Activated T-helper 1 cell treated with anti-CD3 and anti-CD28 coated beads, Interleukin-12 subunit alpha, Interleukin-12 subunit beta, Interleukin-2, Interleukin-4 antibody, amounts not matched to agents 30 ng/mL and 10 ng/mL and 1 ng/mL, durations not matched to agents 14 hours and 24 hours and 36 hours (primary cell): ENCODE measurements around the gene SHB. TPM values are rescaled to one million over a fixed set of nuclear protein-coding genes. Genes with fewer than 3 reads are reported as not detected.

ENCODE experiments used
- DNase-seq: peaks from one replicate; pipeline ENCODE4 v3.0.0; 2021; ENCODE audit warnings: low spot score
- H3K27ac Mint-ChIP-seq: one replicate; pipeline ENCODE4 v1.8.0; 2021; ENCODE audit warnings: mild to moderate bottlenecking, mixed read lengths
- H3K27me3 Mint-ChIP-seq: one replicate; pipeline ENCODE4 v1.8.0; 2022; ENCODE audit warnings: mild to moderate bottlenecking, moderate library complexity, mixed read lengths; ENCODE audit not compliant: insufficient read depth
- H3K36me3 Mint-ChIP-seq: one replicate; pipeline ENCODE4 v1.8.0; 2021; ENCODE audit warnings: low read depth, mixed read lengths
- H3K4me1 Mint-ChIP-seq: one replicate; pipeline ENCODE4 v1.8.0; 2021; ENCODE audit warnings: low read depth, mixed read lengths
- H3K4me3 Mint-ChIP-seq: one replicate; pipeline ENCODE4 v1.8.0; 2021; ENCODE audit warnings: mild to moderate bottlenecking, moderate library complexity, mixed read lengths
- H3K9me3 Mint-ChIP-seq: one replicate; pipeline ENCODE4 v1.8.0; 2021; ENCODE audit warnings: mixed read lengths
- intact Hi-C: fragments of 100-400 bp; cut with micrococcal nuclease; formaldehyde crosslinking; loops from one replicate; pipeline ENCODE4 v1.15.1; 2024
- total RNA-seq: library from RNA; stranded (reverse); gene quantifications from 2 replicates; pipeline ENCODE4 v1.2.3, GENCODE V29; 2022

Gene SHB
- total RNA-seq, 1 donor from 2014 or later = 1.7 TPM

GRCh38 chr9:38008168-38009034, 60.6 kb downstream of the SHB start:
- no peaks in the 10 kb centered on the region for H3K9me3 Mint-ChIP-seq
- H3K4me1 Mint-ChIP-seq = peaks cover 17% of the 10 kb centered on the region
- H3K36me3 Mint-ChIP-seq = no peaks in the 10 kb centered on the region
- H3K4me3 Mint-ChIP-seq = no peak overlapping the region
- no peaks in the 10 kb centered on the region for H3K27me3 Mint-ChIP-seq
- H3K27ac Mint-ChIP-seq = peak overlapping the region; percentile 69
- intact Hi-C loops = loop anchor here (2.0 kb wide), 1 partner anchor 14 kb away; no protein-coding TSS in a partner anchor
- DNase-seq = no peak

GRCh38 chr9:38007016-38007415, 62.0 kb downstream of the SHB start:
- no peaks in the 10 kb centered on the region for H3K9me3 Mint-ChIP-seq
- H3K27ac Mint-ChIP-seq = no peak overlapping the region
- intact Hi-C loops = no loop called here
- DNase-seq = no peak
- no peak overlapping the region for H3K4me3 Mint-ChIP-seq
- no peaks in the 10 kb centered on the region for H3K36me3 Mint-ChIP-seq
- no peaks in the 10 kb centered on the region for H3K27me3 Mint-ChIP-seq
- peaks cover 22% of the 10 kb centered on the region for H3K4me1 Mint-ChIP-seq

- DNase-seq = no peak
- H3K27ac Mint-ChIP-seq = no peak overlapping the region
- H3K4me1 Mint-ChIP-seq = peaks cover 22% of the 10 kb centered on the region
- H3K9me3 Mint-ChIP-seq = no peaks in the 10 kb centered on the region
- intact Hi-C loops = no loop called here
- H3K27me3 Mint-ChIP-seq = no peaks in the 10 kb centered on the region
- no peak overlapping the region for H3K4me3 Mint-ChIP-seq
- H3K36me3 Mint-ChIP-seq = no peaks in the 10 kb centered on the region
Measured at GRCh38 chr9:38006163-38006562, 62.9 kb downstream of the SHB start.

DNA sequence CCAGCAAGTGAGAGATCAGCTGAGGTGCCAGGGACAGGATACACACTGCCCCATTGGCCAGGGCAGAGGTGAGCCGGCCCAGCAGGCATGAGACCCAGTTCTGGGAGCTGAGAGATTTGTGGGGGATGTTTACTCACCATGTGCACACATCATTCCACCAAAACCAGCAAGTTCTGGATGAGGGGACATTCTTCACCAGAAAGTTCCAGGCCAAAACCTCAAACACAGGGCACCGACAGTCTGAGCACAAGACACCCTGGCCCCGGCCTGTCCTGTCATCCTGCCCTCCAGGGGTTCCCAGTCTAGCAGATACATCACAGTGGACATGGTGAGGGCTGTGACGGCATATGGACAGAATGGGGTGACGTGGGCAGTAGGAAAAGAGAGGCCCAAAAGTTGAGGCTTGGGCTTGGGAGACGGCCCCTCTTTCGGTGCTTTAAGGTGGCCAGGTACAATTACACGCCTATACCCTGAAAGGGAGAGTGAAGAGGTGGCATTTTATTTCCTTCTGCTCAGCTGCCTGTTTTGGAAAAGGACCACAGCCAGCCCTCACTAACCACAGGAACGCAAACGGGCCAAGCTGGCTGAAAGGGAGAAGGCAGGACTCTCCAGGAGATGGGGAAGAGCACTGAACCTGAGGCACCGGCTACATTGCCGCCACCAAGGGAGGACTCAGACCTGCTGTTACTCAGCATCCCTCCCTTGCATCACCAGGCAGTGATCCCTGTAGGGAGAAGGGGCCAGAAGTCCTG, 64.0 kb downstream of the SHB start:
- no peak overlapping the region for H3K4me3 Mint-ChIP-seq
- H3K4me1 Mint-ChIP-seq = peaks cover 31% of the 10 kb centered on the region
- intact Hi-C loops = no loop called here
- no peaks in the 10 kb centered on the region for H3K36me3 Mint-ChIP-seq
- H3K27ac Mint-ChIP-seq = no peak overlapping the region
- no peaks in the 10 kb centered on the region for H3K9me3 Mint-ChIP-seq
- no peaks in the 10 kb centered on the region for H3K27me3 Mint-ChIP-seq
- no peak for DNase-seq

DNA sequence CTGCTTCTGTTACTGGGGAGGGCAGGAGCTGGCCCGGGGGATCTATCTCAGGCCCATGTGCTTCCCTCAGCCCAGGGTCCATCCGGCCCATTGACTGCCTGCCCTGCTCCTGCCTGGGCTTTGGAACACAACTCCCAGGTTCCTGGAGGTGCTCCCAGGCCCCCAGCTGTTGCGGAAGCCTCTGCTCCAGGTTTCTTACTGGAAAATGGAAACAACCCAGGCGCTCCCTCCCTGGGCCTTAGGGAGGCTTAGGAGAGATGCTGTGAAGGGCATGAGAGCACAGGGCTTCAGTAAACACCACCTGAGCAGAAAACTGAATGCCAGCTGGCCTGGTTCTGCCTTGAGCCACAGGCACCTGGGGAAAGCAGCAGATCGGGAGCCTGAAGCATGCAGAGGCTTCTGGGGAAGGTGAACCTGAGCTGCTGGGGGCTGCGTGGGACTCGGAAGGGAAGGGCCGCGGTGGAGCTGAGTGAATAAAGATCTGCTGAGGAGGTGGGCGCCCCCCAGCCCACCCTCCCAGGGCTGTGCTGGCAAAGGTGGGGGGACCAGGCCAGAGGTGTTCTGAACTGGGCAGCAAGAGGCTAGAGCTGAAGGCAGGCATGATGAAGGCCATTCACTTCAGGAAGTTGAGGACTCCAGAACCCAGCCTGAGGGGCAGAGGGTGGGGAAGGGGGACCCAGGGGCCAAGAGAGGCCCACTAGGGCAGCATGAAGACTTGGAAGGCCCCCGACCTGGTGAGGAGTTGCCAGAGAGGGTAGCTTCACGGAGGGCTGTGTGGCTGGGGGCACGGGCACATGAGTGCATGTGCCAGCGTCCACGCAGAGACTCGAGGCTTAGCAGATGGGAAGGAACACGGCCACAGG, 64.8 kb downstream of the SHB start:
- intact Hi-C loops = no loop called here
- no peak overlapping the region for H3K4me3 Mint-ChIP-seq
- no peaks in the 10 kb centered on the region for H3K27me3 Mint-ChIP-seq
- H3K27ac Mint-ChIP-seq = no peak overlapping the region
- no peak for DNase-seq
- H3K36me3 Mint-ChIP-seq = no peaks in the 10 kb centered on the region
- H3K9me3 Mint-ChIP-seq = no peaks in the 10 kb centered on the region
- peaks cover 34% of the 10 kb centered on the region for H3K4me1 Mint-ChIP-seq

GRCh38 chr9:38003230-38003629, 65.8 kb downstream of the SHB start:
- H3K27me3 Mint-ChIP-seq = no peaks in the 10 kb centered on the region
- peak; percentile 11 for DNase-seq
- H3K4me3 Mint-ChIP-seq = no peak overlapping the region
- H3K27ac Mint-ChIP-seq = no peak overlapping the region
- no peaks in the 10 kb centered on the region for H3K9me3 Mint-ChIP-seq
- no peaks in the 10 kb centered on the region for H3K36me3 Mint-ChIP-seq
- peaks cover 29% of the 10 kb centered on the region for H3K4me1 Mint-ChIP-seq
- intact Hi-C loops = no loop called here

- intact Hi-C loops = no loop called here
- Mint-ChIP-seq H3K27ac (no peak overlapping the region), H3K36me3 (no peaks in the 10 kb centered on the region), H3K4me3 (no peak overlapping the region), H3K27me3 (no peaks in the 10 kb centered on the region), H3K4me1 (peaks cover 20% of the 10 kb centered on the region), H3K9me3 (no peaks in the 10 kb centered on the region)
- no peak for DNase-seq
Measured at GRCh38 chr9:38001430-38001829, 67.6 kb downstream of the SHB start.

DNA sequence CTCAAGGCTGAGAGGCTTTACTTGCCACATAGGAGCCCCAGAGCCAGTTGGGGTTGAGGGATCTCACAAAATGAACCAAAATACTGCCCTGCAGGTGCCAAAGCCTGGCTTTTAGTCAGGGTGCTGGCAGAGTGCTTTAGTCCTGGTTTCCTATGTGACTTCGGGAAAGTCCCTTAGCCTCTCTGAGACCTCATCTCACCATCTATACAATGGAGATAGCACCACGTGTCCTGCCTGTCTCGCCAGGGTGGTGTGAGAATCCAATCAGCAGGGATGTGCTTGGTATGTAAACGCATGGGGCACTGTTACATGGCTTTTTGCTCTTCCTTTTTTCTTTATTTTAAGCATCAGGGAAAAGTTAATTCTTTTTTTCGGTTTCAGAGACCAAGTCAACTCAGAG, 68.3 kb downstream of the SHB start:
- Mint-ChIP-seq H3K4me3 (no peak overlapping the region), H3K27me3 (no peaks in the 10 kb centered on the region), H3K27ac (no peak overlapping the region), H3K4me1 (peaks cover 20% of the 10 kb centered on the region), H3K9me3 (no peaks in the 10 kb centered on the region), H3K36me3 (no peaks in the 10 kb centered on the region)
- no peak for DNase-seq
- intact Hi-C loops = no loop called here

DNA sequence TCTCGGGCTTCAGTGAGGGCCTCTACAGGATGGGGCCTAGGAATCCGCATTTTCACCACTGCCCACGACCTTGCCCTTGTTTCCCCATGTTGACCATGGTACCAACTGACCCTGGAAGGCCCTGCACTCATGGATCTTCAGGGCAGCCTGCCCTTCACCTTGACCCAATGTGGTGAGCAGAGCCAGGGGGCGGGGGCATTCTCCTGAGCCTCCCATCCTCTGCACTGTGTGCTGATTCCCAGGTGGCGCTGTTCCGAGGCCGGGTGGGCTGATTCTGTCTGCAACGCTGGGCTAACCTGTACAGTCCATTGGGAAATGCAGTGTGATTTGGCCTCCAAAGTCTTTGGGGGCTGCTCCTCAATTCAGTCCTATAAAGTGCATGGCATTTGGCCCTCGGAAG, 68.7 kb downstream of the SHB start:
- no peaks in the 10 kb centered on the region for H3K9me3 Mint-ChIP-seq
- intact Hi-C loops = no loop called here

DNA sequence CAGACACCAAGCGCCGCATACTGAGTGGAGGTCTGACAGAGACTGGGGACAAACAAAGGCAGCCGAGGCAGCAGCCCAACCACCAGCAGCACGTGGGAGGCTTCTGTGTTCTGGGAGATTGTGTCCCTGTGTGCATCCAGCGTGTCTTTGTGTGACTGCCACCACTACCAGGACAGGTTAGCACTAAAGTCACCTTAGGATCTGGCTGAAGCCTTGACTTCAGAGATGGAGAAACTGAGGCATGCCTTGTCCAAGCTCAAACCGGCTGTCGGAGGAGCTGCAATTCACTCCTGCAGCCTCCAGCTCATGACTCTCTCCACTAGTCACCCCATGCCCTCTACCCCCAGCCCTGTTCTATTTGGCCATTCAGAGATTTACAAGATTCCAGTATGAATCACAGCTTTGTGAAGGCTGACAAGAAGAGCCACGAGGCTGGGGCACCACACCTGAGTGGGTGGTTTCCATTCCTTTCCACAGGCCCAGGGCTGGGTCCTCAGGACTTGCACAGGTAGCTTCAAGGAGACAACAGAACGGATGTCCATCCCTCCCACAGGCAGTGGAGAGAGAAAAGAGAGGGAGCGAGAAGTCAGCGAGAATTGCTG, 69.3 kb downstream of the SHB start:
- Mint-ChIP-seq H3K4me1 (peaks cover 24% of the 10 kb centered on the region), H3K36me3 (no peaks in the 10 kb centered on the region), H3K4me3 (no peak overlapping the region), H3K27me3 (no peaks in the 10 kb centered on the region), H3K27ac (peak overlapping the region; percentile 74), H3K9me3 (no peaks in the 10 kb centered on the region)
- no peak for DNase-seq
- intact Hi-C loops = loop anchor here (5.0 to 10.0 kb wide), 2 partner anchors 68 to 85 kb away; partner anchors contain the start of gene SHB

More for the DNA sequence above, 68.7 kb downstream of the SHB start:
- Mint-ChIP-seq H3K27me3 (no peaks in the 10 kb centered on the region), H3K36me3 (no peaks in the 10 kb centered on the region), H3K4me3 (no peak overlapping the region), H3K4me1 (peaks cover 20% of the 10 kb centered on the region), H3K27ac (no peak overlapping the region)
- no peak for DNase-seq

DNA sequence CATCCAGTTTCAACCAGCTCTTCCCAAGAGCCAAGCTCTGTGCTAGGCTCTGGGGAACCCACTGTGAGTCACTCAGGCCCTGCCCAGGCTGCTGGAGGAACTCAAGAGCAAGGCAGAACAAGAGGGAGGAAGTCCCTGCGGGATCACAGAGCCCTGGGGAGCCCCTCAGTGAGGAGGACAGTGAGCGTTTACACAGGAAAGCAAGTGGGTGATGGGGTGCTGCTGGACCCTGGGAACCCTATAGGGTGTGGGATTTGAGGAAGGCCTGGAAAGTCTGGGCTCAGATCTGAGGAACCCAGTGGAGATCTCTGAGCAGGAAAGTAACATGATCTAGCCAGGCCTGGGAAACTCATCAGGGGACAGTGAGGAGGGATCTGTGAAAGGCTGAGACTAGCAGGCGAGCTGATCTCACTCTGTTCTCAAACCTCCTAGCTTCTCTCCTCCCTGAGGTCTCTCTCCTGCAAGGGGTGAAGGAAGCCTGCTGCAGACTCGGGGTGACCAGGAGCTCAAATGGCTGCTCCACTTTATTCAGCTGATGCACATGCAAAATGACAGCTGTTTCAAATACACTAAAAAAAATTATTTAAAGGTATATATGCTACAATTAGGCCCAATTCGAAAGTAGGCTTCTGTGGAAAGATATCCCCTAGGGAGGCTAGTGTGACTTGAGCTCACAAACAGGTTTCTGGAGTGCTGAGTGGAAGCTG, 70.0 kb downstream of the SHB start:
- intact Hi-C loops = loop anchor here (5.0 to 10.0 kb wide), 2 partner anchors 68 to 84 kb away; partner anchors contain the start of gene SHB
- H3K4me3 Mint-ChIP-seq = no peak overlapping the region
- H3K4me1 Mint-ChIP-seq = peaks cover 31% of the 10 kb centered on the region
- no peaks in the 10 kb centered on the region for H3K27me3 Mint-ChIP-seq
- no peak overlapping the region for H3K27ac Mint-ChIP-seq
- no peak for DNase-seq
- H3K36me3 Mint-ChIP-seq = no peaks in the 10 kb centered on the region
- H3K9me3 Mint-ChIP-seq = no peaks in the 10 kb centered on the region
